GM12891 (cell line): ENCODE data around the gene ZNF664.

Source experiments
- POLR2A ChIP-seq: IDR thresholded peaks from 2 replicates; pipeline ENCODE4 v1.6.1; 2011; ENCODE audit warnings: low read depth, low read length, control low read depth
- POLR2AphosphoS5 ChIP-seq: IDR thresholded peaks from 2 replicates; pipeline ENCODE4 v1.6.1; 2011; ENCODE audit warnings: low read depth, low read length, control low read depth
- TAF1 ChIP-seq: IDR thresholded peaks from 2 replicates; pipeline ENCODE4 v1.6.1; 2011; ENCODE audit warnings: low read depth, low read length, control low read depth

DNA sequence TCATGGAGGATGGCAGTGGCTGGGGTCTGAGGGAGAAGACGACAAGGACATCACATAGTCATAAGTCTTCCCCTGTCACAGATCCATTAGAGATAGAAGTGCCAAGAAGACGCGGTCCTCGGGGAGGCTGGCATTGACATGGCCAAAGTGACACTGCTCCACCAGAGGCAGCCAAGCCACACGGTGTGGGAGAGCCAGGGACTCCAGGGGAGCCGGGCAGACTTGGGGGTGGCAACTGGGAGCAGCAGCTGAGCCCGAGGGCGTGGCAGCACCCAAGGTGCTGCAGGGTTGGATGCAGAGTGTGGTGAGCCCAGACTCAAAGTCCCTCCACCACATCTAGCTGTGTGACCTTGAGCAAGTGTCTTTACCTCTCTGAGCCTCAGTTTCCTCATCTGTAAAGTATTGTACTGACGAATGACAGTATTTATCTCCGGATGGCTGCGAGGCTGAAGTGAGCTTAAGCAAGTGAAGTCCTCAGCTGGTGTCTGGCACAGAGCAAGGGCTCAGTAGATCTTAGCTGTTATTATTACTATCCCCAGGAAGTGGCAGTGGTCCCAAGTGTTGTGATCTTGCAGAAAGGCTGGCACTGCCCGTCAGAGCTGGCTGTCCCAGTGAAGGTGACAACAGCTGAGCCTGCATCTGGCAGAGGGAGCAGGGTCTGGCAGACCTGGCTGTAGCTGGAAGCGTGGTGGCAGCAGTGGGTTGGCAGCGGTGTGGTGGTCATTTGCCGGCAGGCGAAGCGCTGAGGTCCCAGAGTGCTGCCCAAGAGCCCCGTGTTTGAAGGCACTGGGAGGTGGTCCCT lies 54.9 kb downstream of the ZNF664 start:
- TF ChIP-seq POLR2AphosphoS5 (no peak), TAF1 (no peak), POLR2A (no peak)
